DND-41 (cell line): Measurements from ENCODE around the gene SHISA9.

Source experiments
- ATAC-seq: fragments of 200-7000 bp; cut with Tn5 transposase; 3 replicates; pipeline ENCODE4 v1.9.1; 2021; ENCODE audit warnings: low read depth; ENCODE audit not compliant: insufficient read depth
- DNase-seq: peaks from one replicate; pipeline ENCODE4 v3.0.0-alpha.2; 2020
- H2AFZ ChIP-seq: 2 replicates; pipeline ENCODE4 v1.6.0; 2012; ENCODE audit warnings: low read depth, low read length
- H3K27ac ChIP-seq: 2 replicates; pipeline ENCODE4 v1.5.1; 2012; ENCODE audit warnings: low read length, inconsistent platforms
- H3K27me3 ChIP-seq: fragments of 200-600 bp; sonication (generic); 2 replicates; pipeline ENCODE4 v1.6.0; 2012; ENCODE audit warnings: low read length, mild to moderate bottlenecking, inconsistent platforms; ENCODE audit not compliant: insufficient read depth, poor library complexity
- H3K36me3 ChIP-seq: 2 replicates; pipeline ENCODE4 v1.5.1; 2012; ENCODE audit warnings: low read length, inconsistent platforms; ENCODE audit not compliant: insufficient read depth
- H3K4me1 ChIP-seq: 2 replicates; pipeline ENCODE4 v1.5.1; 2012; ENCODE audit warnings: mild to moderate bottlenecking, low read length; ENCODE audit not compliant: insufficient read depth
- H3K4me2 ChIP-seq: 2 replicates; pipeline ENCODE4 v1.6.0; 2012; ENCODE audit warnings: mild to moderate bottlenecking, moderate library complexity, low read length, inconsistent platforms; ENCODE audit not compliant: insufficient read depth
- H3K4me3 ChIP-seq, 2 experiments: fragments of 200-600 bp in 1 of 2; shearing (Covaris generic) in 1 of 2; 2 replicates each; pipeline ENCODE4 v1.5.1; 2012 to 2016; ENCODE audit warnings: inconsistent platforms in 2 of 2, low read length in 2 of 2, mild to moderate bottlenecking in 2 of 2, low read depth in 1 of 2, moderate library complexity in 1 of 2
- H3K79me2 ChIP-seq: 2 replicates; pipeline ENCODE4 v1.6.0; 2012; ENCODE audit warnings: low read length, inconsistent platforms; ENCODE audit not compliant: insufficient read depth
- H3K9ac ChIP-seq: 2 replicates; pipeline ENCODE4 v1.6.0; 2012; ENCODE audit warnings: low read depth, mild to moderate bottlenecking, inconsistent platforms, low read length, moderate library complexity
- H3K9me3 ChIP-seq: 2 replicates; pipeline ENCODE4 v1.5.1; 2012; ENCODE audit warnings: low read length, moderate library complexity, mild to moderate bottlenecking, inconsistent platforms; ENCODE audit not compliant: insufficient read depth, severe bottlenecking
- H4K20me1 ChIP-seq: 2 replicates; pipeline ENCODE4 v1.6.0; 2012; ENCODE audit warnings: low read length; ENCODE audit not compliant: insufficient read depth
- CTCF ChIP-seq: IDR thresholded peaks from 2 replicates; pipeline ENCODE4 v1.5.1; 2012; ENCODE audit warnings: borderline replicate concordance, low read length, moderate library complexity, mild to moderate bottlenecking; ENCODE audit not compliant: poor library complexity, severe bottlenecking; ENCODE audit errors: extremely low read depth
- EZH2 ChIP-seq: IDR thresholded peaks from 3 replicates; pipeline ENCODE4 v1.6.1; 2012; ENCODE audit warnings: borderline replicate concordance, low read depth, mild to moderate bottlenecking, moderate library complexity, low read length, inconsistent platforms; ENCODE audit not compliant: severe bottlenecking

The SHISA9 gene

GRCh38 chr16:13036600-13036999 lies 135.2 kb downstream of the SHISA9 start:
- Histone ChIP-seq H3K4me1 (no peaks in the 10 kb centered on the region), H3K4me3 (no peak overlapping the region), H3K4me2 (no peak overlapping the region), H2AFZ (no peak overlapping the region), H3K27me3 (no peaks in the 10 kb centered on the region), H3K9me3 (no peaks in the 10 kb centered on the region), H3K9ac (no peak overlapping the region), H3K27ac (no peak overlapping the region), H3K36me3 (no peaks in the 10 kb centered on the region), H4K20me1 (no peaks in the 10 kb centered on the region), H3K79me2 (no peaks in the 10 kb centered on the region)
- peak; percentile 73 for DNase-seq
- TF ChIP-seq CTCF (no peak), EZH2 (no peak)
- ATAC-seq: no peak

- Histone ChIP-seq H3K27ac (no peak overlapping the region), H3K27me3 (no peaks in the 10 kb centered on the region), H3K9ac (no peak overlapping the region), H3K9me3 (no peaks in the 10 kb centered on the region), H3K4me2 (no peak overlapping the region), H3K36me3 (no peaks in the 10 kb centered on the region), H3K4me3 (no peak overlapping the region), H3K79me2 (no peaks in the 10 kb centered on the region), H2AFZ (no peak overlapping the region), H4K20me1 (no peaks in the 10 kb centered on the region), H3K4me1 (no peaks in the 10 kb centered on the region)
- TF ChIP-seq EZH2: no peak
- TF ChIP-seq CTCF: no peak
- ATAC-seq: no peak
- no peak for DNase-seq
These were observed 137.2 kb downstream of the SHISA9 start for GRCh38 chr16:13038591-13038990.

GRCh38 chr16:13039526-13039925 lies 138.1 kb downstream of the SHISA9 start:
- Histone ChIP-seq H3K27ac (no peak overlapping the region), H3K4me3 (no peak overlapping the region), H3K4me2 (no peak overlapping the region), H3K9ac (no peak overlapping the region), H3K4me1 (no peaks in the 10 kb centered on the region), H3K9me3 (no peaks in the 10 kb centered on the region), H4K20me1 (no peaks in the 10 kb centered on the region), H3K36me3 (no peaks in the 10 kb centered on the region), H2AFZ (no peak overlapping the region), H3K79me2 (no peaks in the 10 kb centered on the region), H3K27me3 (no peaks in the 10 kb centered on the region)
- TF ChIP-seq CTCF (no peak), EZH2 (no peak)
- ATAC-seq: no peak
- no peak for DNase-seq

GRCh38 chr16:13041180-13041579 lies 139.8 kb downstream of the SHISA9 start:
- no peak overlapping the region for H3K4me2 ChIP-seq

More at GRCh38 chr16:13041180-13041579, 139.8 kb downstream of the SHISA9 start:
- H2AFZ ChIP-seq: no peak overlapping the region
- no peak for TF ChIP-seq EZH2
- TF ChIP-seq CTCF: no peak
- no peaks in the 10 kb centered on the region for H3K36me3 ChIP-seq
- H3K27ac ChIP-seq: no peak overlapping the region
- H3K4me1 ChIP-seq: no peaks in the 10 kb centered on the region
- H3K79me2 ChIP-seq: no peaks in the 10 kb centered on the region
- DNase-seq: no peak
- no peak overlapping the region for H3K9ac ChIP-seq
- H3K9me3 ChIP-seq: no peaks in the 10 kb centered on the region
- no peaks in the 10 kb centered on the region for H4K20me1 ChIP-seq
- H3K27me3 ChIP-seq: no peaks in the 10 kb centered on the region
- no peak for ATAC-seq
- no peak overlapping the region for H3K4me3 ChIP-seq
